K562 treated with DMSO at 1 percent for 48 hours (cell line): Measurements from ENCODE around the gene GOLGA6A. TPM values are rescaled to one million over a fixed set of nuclear protein-coding genes. Genes with fewer than 3 reads are reported as not detected.

Experiments
- total RNA-seq: library from RNA; unstranded; fragments of 300-600 nt; gene quantifications from 2 replicates; pipeline ENCODE4 v1.2.3, GENCODE V29; 2022; ENCODE audit warnings: low replicate concordance; ENCODE audit errors: extremely low read depth

Gene GOLGA6A
- not detected in 2 replicates for total RNA-seq

GRCh38 chr15:74082450-74082849 is at the start of gene GOLGA6A:
GOLGA6A (minus strand) TSS chr15:74082550; CDS start chr15:74082509, 41 bp downstream.

GRCh38 chr15:74130155-74130848 is 48.0 kb upstream of the GOLGA6A start, which contains the start of gene ISLR2:
ISLR2 (plus strand) TSS chr15:74130586; CDS start chr15:74132755, 2,169 bp downstream.

Other genes with a start within 250 kb of the GOLGA6A start
- not detected in 2 replicates for gene TBC1D21, start 209.0 kb downstream of the GOLGA6A start, total RNA-seq
- not detected in 2 replicates for gene LOXL1, start 156.1 kb downstream of the GOLGA6A start, total RNA-seq
- not detected in 2 replicates for gene STOML1, start 90.3 kb downstream of the GOLGA6A start, total RNA-seq
- not detected in 2 replicates for gene PML, start 87.8 kb downstream of the GOLGA6A start, total RNA-seq
- not detected in 2 replicates for gene ISLR2, start 48.0 kb upstream of the GOLGA6A start, total RNA-seq
- not detected in 2 replicates for gene ISLR, start 91.2 kb upstream of the GOLGA6A start, total RNA-seq
- not detected in 2 replicates for gene STRA6, start 120.2 kb upstream of the GOLGA6A start, total RNA-seq
- not detected in 2 replicates for gene CCDC33, start 153.8 kb upstream of the GOLGA6A start, total RNA-seq